Neutrophil (primary cell): Measurements from ENCODE around the gene ST8SIA2.

ENCODE experiments used
- H3K27ac ChIP-seq: fragments of 200-600 bp; sonication (generic); 2 replicates; pipeline ENCODE4 v1.5.1; 2016; ENCODE audit warnings: mild to moderate bottlenecking, moderate library complexity
- H3K27me3 ChIP-seq: fragments of 200-600 bp; sonication (generic); 2 replicates; pipeline ENCODE4 v1.6.0; 2016; ENCODE audit warnings: mild to moderate bottlenecking
- H3K36me3 ChIP-seq: fragments of 200-600 bp; sonication (generic); 2 replicates; pipeline ENCODE4 v1.5.1; 2017
- H3K4me1 ChIP-seq, 2 experiments: fragments of 200-600 bp in 1 of 2; sonication (generic) in 1 of 2; 1 replicate in 1 of 2; 2 replicates in 1 of 2; pipeline versions ENCODE4 v1.5.1 to v1.6.1; 2013 to 2016; ENCODE audit warnings: low read depth in 1 of 2, low read length in 1 of 2, mild to moderate bottlenecking in 1 of 2, moderate library complexity in 1 of 2; ENCODE audit not compliant: control insufficient read depth in 1 of 2, insufficient read depth in 1 of 2
- H3K4me3 ChIP-seq, 2 experiments: fragments of 200-600 bp in 1 of 2; sonication (generic) in 1 of 2; 1 replicate in 1 of 2; 2 replicates in 1 of 2; pipeline ENCODE4 v1.5.1; 2013 to 2016; ENCODE audit warnings: low read depth in 1 of 2, low read length in 1 of 2, mild to moderate bottlenecking in 1 of 2, moderate library complexity in 1 of 2
- H3K9me3 ChIP-seq: fragments of 200-600 bp; sonication (generic); 2 replicates; pipeline ENCODE4 v1.5.1; 2016
- TF ChIP-seq, protein P1 (sequence below): fragments of 200-600 bp; sonication (generic); IDR thresholded peaks from 2 replicates; pipeline ENCODE4 v1.5.1; 2016; ENCODE audit warnings: antibody characterized with exemption

Gene ST8SIA2

DNA sequence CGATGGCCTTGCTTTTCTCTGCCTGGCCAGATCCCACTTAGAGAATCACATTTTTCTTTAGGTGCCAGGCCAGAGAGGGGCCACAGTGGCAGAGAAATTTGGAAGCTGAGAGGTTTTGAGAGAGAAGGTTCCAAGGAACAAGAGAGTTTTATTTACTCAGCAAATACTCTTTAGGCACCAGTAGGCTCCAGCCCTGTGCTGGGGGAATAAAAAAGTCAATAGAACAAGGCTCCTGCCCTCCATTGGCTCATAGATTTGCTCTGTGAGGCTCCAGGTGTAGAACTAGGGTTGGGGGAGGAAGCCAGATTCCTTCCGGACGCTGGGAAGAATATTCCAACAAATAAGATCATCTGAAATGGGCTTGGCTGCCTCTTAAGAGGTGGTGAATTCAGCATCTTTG, 59.9 kb downstream of the ST8SIA2 start:
- TF ChIP-seq, protein P1, sequence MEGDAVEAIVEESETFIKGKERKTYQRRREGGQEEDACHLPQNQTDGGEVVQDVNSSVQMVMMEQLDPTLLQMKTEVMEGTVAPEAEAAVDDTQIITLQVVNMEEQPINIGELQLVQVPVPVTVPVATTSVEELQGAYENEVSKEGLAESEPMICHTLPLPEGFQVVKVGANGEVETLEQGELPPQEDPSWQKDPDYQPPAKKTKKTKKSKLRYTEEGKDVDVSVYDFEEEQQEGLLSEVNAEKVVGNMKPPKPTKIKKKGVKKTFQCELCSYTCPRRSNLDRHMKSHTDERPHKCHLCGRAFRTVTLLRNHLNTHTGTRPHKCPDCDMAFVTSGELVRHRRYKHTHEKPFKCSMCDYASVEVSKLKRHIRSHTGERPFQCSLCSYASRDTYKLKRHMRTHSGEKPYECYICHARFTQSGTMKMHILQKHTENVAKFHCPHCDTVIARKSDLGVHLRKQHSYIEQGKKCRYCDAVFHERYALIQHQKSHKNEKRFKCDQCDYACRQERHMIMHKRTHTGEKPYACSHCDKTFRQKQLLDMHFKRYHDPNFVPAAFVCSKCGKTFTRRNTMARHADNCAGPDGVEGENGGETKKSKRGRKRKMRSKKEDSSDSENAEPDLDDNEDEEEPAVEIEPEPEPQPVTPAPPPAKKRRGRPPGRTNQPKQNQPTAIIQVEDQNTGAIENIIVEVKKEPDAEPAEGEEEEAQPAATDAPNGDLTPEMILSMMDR, result no peak
- H3K27ac ChIP-seq, result no peak overlapping the region
- H3K27me3 ChIP-seq, result peaks cover 6% of the 10 kb centered on the region
- no peaks in the 10 kb centered on the region for H3K4me1 ChIP-seq
- H3K9me3 ChIP-seq, result no peaks in the 10 kb centered on the region
- no peak overlapping the region for H3K4me3 ChIP-seq
- no peaks in the 10 kb centered on the region for H3K36me3 ChIP-seq

DNA sequence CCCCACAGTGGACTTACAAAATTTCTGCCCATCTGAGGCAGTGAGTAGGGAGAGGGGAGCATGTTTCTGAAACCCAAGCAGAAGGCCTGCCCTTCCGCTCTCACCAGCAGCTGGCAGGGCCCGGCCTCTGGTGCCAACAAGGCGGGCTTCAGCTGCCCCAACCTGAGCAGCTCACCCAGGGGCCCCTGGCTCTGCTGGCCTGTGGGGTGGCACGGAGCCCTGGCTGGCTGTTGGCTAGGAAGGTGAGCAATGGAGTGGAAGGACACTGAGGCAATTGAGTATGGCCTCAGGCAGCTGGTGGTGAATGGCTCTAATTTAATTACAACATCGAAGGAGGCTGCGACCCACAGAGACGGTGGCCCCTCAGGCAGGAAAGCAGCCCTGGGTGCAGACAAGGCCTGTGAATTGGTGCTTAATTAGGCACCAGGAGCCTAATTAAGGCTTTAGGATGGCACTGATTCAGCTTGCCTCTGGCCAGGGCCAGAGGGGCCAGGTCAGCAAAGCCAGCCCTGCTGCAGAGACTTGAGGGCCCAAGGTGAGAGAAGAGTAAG, 60.9 kb downstream of the ST8SIA2 start:
- no peaks in the 10 kb centered on the region for H3K36me3 ChIP-seq
- H3K4me3 ChIP-seq, result no peak overlapping the region
- H3K27ac ChIP-seq, result no peak overlapping the region
- no peaks in the 10 kb centered on the region for H3K9me3 ChIP-seq
- H3K27me3 ChIP-seq, result peaks cover 6% of the 10 kb centered on the region
- no peaks in the 10 kb centered on the region for H3K4me1 ChIP-seq
- TF ChIP-seq, protein P1, result no peak

DNA sequence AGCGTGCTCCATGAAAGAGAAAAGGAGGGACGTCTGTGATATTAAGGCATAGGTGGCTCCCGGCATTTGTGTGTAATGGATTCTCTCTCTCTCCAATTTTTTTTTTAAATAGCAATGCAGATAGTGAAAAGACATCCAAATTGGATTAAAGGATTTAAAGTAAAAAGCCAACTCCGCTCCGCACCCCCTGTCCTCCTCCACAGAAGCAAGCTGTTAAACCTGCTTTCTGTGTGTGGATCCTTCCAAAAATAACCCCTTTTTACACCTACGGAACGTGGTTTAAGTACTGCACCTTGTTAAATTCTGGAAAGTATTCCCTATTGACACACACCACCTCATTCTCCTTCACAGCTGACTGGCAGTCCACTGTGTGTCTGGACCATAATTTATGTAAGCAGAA, 61.6 kb downstream of the ST8SIA2 start:
- TF ChIP-seq, protein P1, result no peak
- Histone ChIP-seq H3K36me3 (no peaks in the 10 kb centered on the region), H3K27ac (no peak overlapping the region), H3K4me3 (no peak overlapping the region), H3K9me3 (no peaks in the 10 kb centered on the region), H3K27me3 (peaks cover 6% of the 10 kb centered on the region), H3K4me1 (no peaks in the 10 kb centered on the region)

DNA sequence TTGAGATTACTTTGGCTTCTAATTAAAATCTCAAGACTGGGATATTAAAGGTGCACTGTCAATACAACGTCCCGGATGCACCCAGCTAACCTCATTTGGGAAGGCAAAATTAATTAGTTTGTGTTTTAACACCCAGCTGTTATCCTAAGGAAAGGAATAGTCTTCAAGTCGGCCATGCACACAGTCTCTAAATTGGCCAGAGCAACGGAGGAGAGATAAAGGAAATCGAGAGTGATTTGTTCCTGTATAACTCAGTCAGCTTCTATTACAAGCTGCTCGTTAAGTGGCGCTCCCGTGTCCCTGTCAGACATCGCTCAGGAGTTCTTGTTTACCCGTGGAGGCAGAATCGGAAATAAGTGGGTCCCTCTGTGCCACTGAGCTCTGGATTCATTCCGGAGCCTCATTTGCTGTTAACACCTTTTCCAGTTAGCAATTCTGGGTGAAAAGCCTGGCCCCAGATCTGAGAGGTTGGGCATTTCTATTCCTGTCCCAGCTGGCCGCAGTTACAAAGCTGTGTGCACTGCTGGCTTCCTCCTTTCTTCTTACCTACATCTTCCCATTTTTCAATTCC, 63.9 kb downstream of the ST8SIA2 start:
- H3K4me3 ChIP-seq, result no peak overlapping the region
- H3K36me3 ChIP-seq, result no peaks in the 10 kb centered on the region
- H3K4me1 ChIP-seq, result no peaks in the 10 kb centered on the region
- no peak overlapping the region for H3K27ac ChIP-seq
- H3K27me3 ChIP-seq, result peaks cover 6% of the 10 kb centered on the region
- H3K9me3 ChIP-seq, result no peaks in the 10 kb centered on the region
- TF ChIP-seq, protein P1, result no peak

DNA sequence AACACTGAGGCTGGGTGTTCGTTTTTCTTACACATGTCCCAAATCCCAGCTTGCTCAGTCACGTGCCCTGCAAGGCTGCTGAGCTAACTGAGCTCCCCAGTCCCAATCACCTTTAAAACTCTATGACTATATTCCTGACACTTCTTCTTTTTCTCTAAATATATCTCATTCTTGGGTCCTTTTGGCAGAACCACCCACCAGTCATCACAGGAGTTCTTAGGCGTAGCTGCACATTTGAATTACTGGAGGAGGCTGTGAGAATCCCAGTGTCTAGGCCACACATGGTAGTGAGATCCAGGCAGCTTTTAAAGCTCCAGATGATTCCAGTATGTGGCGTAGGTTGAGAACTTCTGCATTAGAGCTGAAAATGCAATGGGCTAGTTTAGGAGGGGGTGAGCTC, 66.3 kb downstream of the ST8SIA2 start:
- H3K4me1 ChIP-seq, result no peaks in the 10 kb centered on the region
- no peak overlapping the region for H3K27ac ChIP-seq
- H3K36me3 ChIP-seq, result no peaks in the 10 kb centered on the region
- no peaks in the 10 kb centered on the region for H3K9me3 ChIP-seq
- no peak overlapping the region for H3K4me3 ChIP-seq
- peaks cover 6% of the 10 kb centered on the region for H3K27me3 ChIP-seq
- TF ChIP-seq, protein P1, result no peak
